Suprapubic skin (tissue), 4 donors: ENCODE data around the gene ABCC2. TPM values are rescaled to one million over a fixed set of nuclear protein-coding genes. Genes with fewer than 3 reads are reported as not detected.

Source experiments
- DNase-seq, 2 donors: peaks; one replicate each; pipeline ENCODE4 v3.0.0-alpha.2; 2019; ENCODE audit warnings: low spot score in 2 of 2
- H3K27ac ChIP-seq: fragments of 200-600 bp; sonication (generic); one replicate; pipeline ENCODE4 v1.5.1; 2019
- H3K27me3 ChIP-seq: fragments of 200-600 bp; sonication (generic); one replicate; pipeline ENCODE4 v1.5.1; 2019
- H3K36me3 ChIP-seq: fragments of 200-600 bp; sonication (generic); one replicate; pipeline ENCODE4 v1.5.1; 2019
- H3K4me1 ChIP-seq: fragments of 200-600 bp; sonication (generic); one replicate; pipeline ENCODE4 v1.5.1; 2019
- H3K4me3 ChIP-seq: fragments of 200-600 bp; sonication (generic); one replicate; pipeline ENCODE4 v1.5.1; 2019; ENCODE audit warnings: mild to moderate bottlenecking
- H3K9me3 ChIP-seq: fragments of 200-600 bp; sonication (generic); one replicate; pipeline ENCODE4 v1.5.1; 2019
- EP300 ChIP-seq: sonication (generic); formaldehyde crosslinking; IDR thresholded peaks from one replicate; pipeline ENCODE4 v1.6.1; 2017; ENCODE audit warnings: antibody characterized with exemption
- POLR2A ChIP-seq, 2 donors: fragments of 450-650 bp; IDR thresholded peaks; one replicate each; pipeline ENCODE4 v1.6.1; 2017; ENCODE audit warnings: antibody characterized with exemption in 2 of 2, mild to moderate bottlenecking in 2 of 2, moderate library complexity in 2 of 2
- POLR2AphosphoS5 ChIP-seq, 3 donors: sonication (generic); formaldehyde crosslinking; IDR thresholded peaks; one replicate each; pipeline ENCODE4 v1.6.1; 2017; ENCODE audit warnings: antibody characterized with exemption in 3 of 3
- WGBS: methylation state at CpG from one replicate; pipeline ENCODE4 v1.1.5; 2018; 5-methylcytosine and 5-hydroxymethylcytosine counted together
- total RNA-seq, 4 donors: library from RNA; depleted of rRNA; stranded (reverse); fragments of >200 nt; gene quantifications; one replicate each; pipeline ENCODE4 v1.1.0, GENCODE V29; 2016
- TF ChIP-seq, protein P1 (sequence below), 2 donors: fragments of 200-600 bp in 1 of 2; fragments of 450-650 bp in 1 of 2; sonication (generic) in 1 of 2; IDR thresholded peaks; one replicate each; pipeline ENCODE4 v1.5.1; 2016 to 2019; ENCODE audit warnings: antibody characterized with exemption in 2 of 2, mild to moderate bottlenecking in 1 of 2, moderate library complexity in 1 of 2

Gene ABCC2
- total RNA-seq, 4 donors from 2014 or later, result 1.4 to 4.4 (median 2.7) TPM

DNA sequence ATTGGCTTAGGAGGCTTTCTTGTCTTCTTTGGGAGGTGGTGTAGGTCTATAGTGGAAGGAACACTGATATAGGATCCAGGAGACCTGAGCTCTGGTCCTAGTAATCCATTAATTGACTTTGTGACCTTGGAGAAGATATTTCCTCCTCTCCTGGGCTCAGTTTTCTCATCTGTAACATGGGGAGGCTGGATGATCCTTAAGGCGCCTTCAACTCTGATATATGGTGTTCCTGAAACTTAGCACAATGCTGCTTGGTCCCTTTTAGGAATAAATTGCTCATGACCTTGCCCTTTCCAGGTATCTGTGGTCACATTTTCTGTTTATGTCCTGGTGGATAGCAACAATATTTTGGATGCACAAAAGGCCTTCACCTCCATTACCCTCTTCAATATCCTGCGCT lies 25.3 kb downstream of the ABCC2 start:
- Histone ChIP-seq H3K4me3 (no peak overlapping the region), H3K36me3 (no peaks in the 10 kb centered on the region), H3K27ac (no peak overlapping the region), H3K4me1 (peaks cover 3% of the 10 kb centered on the region), H3K9me3 (no peaks in the 10 kb centered on the region), H3K27me3 (no peaks in the 10 kb centered on the region)
- WGBS, result 100% methylated on average over 2 of the region's 2 CpGs
- DNase-seq, result no peak
- no peak for TF ChIP-seq POLR2AphosphoS5 (IDR thresholded peaks at IDR 0.05)
- TF ChIP-seq EP300, result no peak
- TF ChIP-seq, protein P1, sequence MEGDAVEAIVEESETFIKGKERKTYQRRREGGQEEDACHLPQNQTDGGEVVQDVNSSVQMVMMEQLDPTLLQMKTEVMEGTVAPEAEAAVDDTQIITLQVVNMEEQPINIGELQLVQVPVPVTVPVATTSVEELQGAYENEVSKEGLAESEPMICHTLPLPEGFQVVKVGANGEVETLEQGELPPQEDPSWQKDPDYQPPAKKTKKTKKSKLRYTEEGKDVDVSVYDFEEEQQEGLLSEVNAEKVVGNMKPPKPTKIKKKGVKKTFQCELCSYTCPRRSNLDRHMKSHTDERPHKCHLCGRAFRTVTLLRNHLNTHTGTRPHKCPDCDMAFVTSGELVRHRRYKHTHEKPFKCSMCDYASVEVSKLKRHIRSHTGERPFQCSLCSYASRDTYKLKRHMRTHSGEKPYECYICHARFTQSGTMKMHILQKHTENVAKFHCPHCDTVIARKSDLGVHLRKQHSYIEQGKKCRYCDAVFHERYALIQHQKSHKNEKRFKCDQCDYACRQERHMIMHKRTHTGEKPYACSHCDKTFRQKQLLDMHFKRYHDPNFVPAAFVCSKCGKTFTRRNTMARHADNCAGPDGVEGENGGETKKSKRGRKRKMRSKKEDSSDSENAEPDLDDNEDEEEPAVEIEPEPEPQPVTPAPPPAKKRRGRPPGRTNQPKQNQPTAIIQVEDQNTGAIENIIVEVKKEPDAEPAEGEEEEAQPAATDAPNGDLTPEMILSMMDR (IDR thresholded peaks at IDR 0.05), result no peak
- no peak for TF ChIP-seq POLR2A (IDR thresholded peaks at IDR 0.05)

GRCh38 chr10:99808270-99808669 lies 25.8 kb downstream of the ABCC2 start:
- DNase-seq, result no peak
- Histone ChIP-seq H3K4me3 (no peak overlapping the region), H3K36me3 (no peaks in the 10 kb centered on the region), H3K27ac (no peak overlapping the region), H3K4me1 (peaks cover 3% of the 10 kb centered on the region), H3K9me3 (no peaks in the 10 kb centered on the region), H3K27me3 (no peaks in the 10 kb centered on the region)
- no peak for TF ChIP-seq POLR2A (IDR thresholded peaks at IDR 0.05)
- no peak for TF ChIP-seq EP300
- TF ChIP-seq, protein P1 (IDR thresholded peaks at IDR 0.05), result no peak
- TF ChIP-seq POLR2AphosphoS5 (IDR thresholded peaks at IDR 0.05), result no peak

DNA sequence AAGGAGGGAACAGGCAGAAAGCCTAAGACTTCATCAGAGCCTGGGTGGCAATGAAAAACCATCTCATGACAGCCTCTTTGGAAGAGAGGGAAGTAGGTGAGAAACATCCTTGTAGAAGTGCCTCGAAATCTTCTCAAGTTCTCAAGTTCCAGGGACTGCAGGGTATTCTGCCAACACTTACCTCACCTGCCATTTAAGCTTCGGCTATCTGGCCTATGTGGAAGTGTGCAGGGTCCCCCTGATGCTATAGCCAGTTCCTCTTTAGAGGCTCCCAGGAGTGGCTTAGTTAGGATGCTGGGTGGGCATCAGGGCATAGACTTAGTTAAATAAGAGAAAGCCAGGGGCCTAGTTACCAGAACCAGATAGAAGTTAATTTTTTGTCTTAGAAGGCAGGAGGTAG lies 27.0 kb downstream of the ABCC2 start:
- Histone ChIP-seq H3K9me3 (no peaks in the 10 kb centered on the region), H3K27me3 (no peaks in the 10 kb centered on the region), H3K27ac (peak overlapping the region; percentile 31), H3K4me3 (no peak overlapping the region), H3K36me3 (no peaks in the 10 kb centered on the region), H3K4me1 (peaks cover 3% of the 10 kb centered on the region)
- TF ChIP-seq EP300 (no peak), POLR2A (IDR thresholded peaks at IDR 0.05) (no peak), POLR2AphosphoS5 (IDR thresholded peaks at IDR 0.05) (no peak)
- TF ChIP-seq, protein P1 (IDR thresholded peaks at IDR 0.05), result no peak
- DNase-seq, result no peak
- 62% methylated on average over 2 of the region's 2 CpGs for WGBS

DNA sequence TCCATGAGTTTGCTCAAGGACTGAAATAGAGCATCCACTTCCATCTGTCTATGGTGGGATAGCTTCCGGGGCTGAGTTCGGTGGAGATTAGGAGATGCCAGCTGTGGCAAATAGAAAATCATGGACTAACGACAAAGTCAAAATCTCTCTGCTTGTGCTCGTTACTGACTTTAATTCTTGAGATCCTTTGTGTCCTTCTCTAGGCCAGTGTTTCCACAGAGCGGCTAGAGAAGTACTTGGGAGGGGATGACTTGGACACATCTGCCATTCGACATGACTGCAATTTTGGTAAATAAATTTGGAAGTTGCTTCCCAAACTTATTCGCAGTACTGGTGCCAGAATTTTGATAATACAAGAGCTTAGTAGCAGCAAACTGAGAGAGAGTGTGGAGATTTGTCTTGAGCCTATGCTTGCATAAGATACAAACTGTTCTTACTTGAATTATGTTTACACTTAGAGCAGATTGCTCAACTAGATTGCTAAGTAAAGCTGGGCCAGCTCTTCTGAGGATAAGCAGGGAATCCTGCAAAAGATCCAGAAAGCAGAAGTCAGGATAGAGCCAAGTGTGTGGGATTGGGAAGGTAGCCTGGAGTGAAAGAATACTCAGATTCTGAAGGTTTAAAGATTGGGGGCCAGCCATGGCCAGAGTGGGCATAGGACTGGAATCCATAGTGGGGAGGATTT lies 27.6 kb downstream of the ABCC2 start:
- Histone ChIP-seq H3K4me1 (peaks cover 3% of the 10 kb centered on the region), H3K4me3 (no peak overlapping the region), H3K36me3 (no peaks in the 10 kb centered on the region), H3K27me3 (no peaks in the 10 kb centered on the region), H3K9me3 (no peaks in the 10 kb centered on the region), H3K27ac (peak overlapping the region; percentile 31)
- 91% methylated on average over 7 of the region's 7 CpGs for WGBS
- DNase-seq, result no peak
- TF ChIP-seq, protein P1 (IDR thresholded peaks at IDR 0.05), result no peak
- no peak for TF ChIP-seq EP300
- TF ChIP-seq POLR2A (IDR thresholded peaks at IDR 0.05), result no peak
- TF ChIP-seq POLR2AphosphoS5 (IDR thresholded peaks at IDR 0.05), result peak in 1 of 3 donors; percentile 8

DNA sequence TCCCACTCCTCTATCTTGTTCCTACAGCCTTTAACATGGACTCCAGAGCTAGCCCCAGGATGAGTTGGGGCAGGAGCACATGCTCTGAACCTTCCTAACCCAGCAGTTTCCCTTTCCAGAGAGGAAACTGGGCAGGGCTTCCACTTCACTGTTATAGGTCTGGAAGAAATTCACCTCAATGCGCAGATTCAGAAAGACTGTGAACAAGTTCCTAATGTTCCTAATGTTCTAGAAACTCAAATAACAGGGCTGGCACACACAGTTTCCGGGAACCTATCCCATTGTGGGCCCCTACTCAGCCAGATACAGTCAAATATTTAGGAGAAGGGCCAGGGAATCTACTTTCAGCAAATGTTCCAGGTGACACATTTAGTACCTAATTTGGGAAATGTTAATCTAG lies 29.7 kb downstream of the ABCC2 start:
- H3K9me3 ChIP-seq, result no peaks in the 10 kb centered on the region
- H3K27me3 ChIP-seq, result no peaks in the 10 kb centered on the region
- TF ChIP-seq POLR2A (IDR thresholded peaks at IDR 0.05), result no peak
- TF ChIP-seq, protein P1 (IDR thresholded peaks at IDR 0.05), result no peak
- no peak for TF ChIP-seq POLR2AphosphoS5 (IDR thresholded peaks at IDR 0.05)
- TF ChIP-seq EP300, result no peak
- H3K4me1 ChIP-seq, result peaks cover 3% of the 10 kb centered on the region
- H3K4me3 ChIP-seq, result no peak overlapping the region
- H3K27ac ChIP-seq, result no peak overlapping the region
- no peak for DNase-seq
- H3K36me3 ChIP-seq, result no peaks in the 10 kb centered on the region
- 77% methylated on average over 2 of the region's 2 CpGs for WGBS
